ENCODE measurements around the gene CORO2B. TPM values are rescaled to one million over a fixed set of nuclear protein-coding genes. Genes with fewer than 3 reads are reported as not detected.

The CORO2B gene
- total RNA-seq, 1 experiment from 2014 or later, result 3.8 TPM

DNA sequence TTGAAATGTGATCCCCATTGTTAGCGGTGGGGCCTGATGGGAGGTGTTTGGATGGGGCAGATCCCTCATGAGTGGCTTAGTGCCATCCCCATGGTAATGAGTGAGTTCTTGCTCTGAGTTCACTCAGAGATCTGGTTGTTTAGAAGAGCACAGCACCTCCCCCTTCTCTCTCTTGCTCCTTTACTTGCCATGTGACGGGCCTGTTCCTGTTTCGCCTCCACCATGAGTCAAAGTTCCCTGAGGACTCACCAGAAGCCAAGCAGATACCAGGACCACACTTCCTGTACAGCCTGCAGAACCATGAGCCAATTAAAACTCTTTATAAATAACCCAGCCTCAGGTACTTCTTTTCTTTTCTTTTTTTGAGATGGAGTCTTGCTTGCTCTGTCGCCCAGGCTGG, 195.3 kb downstream of the CORO2B start:
- intact Hi-C loops (cut with micrococcal nuclease; ENCODE audit: unreplicated experiment), result no loop called here
- no peak for DNase-seq (ENCODE audit: low spot score)
- Histone ChIP-seq H3K4me1 (ENCODE audit: insufficient read depth, low read length, poor library complexity, severe bottlenecking) (no peaks in the 10 kb centered on the region), H3K9me3 (ENCODE audit: low read depth, low read length, poor library complexity, severe bottlenecking) (no peaks in the 10 kb centered on the region), H3K27me3 (replicated peaks; ENCODE audit: insufficient read depth, low read depth, low read length, poor library complexity) (no peaks in the 10 kb centered on the region), H3K27ac (ENCODE audit: low read depth, low read length, poor library complexity, severe bottlenecking) (no peak overlapping the region), H3K4me3 (ENCODE audit: low read depth, low read length, poor library complexity, severe bottlenecking) (no peak overlapping the region), H3K36me3 (ENCODE audit: insufficient read depth, low read length, poor library complexity, severe bottlenecking) (peaks cover 16% of the 10 kb centered on the region)
- ChIA-PET POLR2A (ENCODE audit: low non-redundant PET) (no interaction called here), CTCF (no interaction called here)
- TF ChIP-seq EZH2 (IDR thresholded peaks at IDR 0.05; ENCODE audit: borderline replicate concordance, low read depth, low read length, poor library complexity, severe bottlenecking), result no peak
- TF ChIP-seq, protein P1, sequence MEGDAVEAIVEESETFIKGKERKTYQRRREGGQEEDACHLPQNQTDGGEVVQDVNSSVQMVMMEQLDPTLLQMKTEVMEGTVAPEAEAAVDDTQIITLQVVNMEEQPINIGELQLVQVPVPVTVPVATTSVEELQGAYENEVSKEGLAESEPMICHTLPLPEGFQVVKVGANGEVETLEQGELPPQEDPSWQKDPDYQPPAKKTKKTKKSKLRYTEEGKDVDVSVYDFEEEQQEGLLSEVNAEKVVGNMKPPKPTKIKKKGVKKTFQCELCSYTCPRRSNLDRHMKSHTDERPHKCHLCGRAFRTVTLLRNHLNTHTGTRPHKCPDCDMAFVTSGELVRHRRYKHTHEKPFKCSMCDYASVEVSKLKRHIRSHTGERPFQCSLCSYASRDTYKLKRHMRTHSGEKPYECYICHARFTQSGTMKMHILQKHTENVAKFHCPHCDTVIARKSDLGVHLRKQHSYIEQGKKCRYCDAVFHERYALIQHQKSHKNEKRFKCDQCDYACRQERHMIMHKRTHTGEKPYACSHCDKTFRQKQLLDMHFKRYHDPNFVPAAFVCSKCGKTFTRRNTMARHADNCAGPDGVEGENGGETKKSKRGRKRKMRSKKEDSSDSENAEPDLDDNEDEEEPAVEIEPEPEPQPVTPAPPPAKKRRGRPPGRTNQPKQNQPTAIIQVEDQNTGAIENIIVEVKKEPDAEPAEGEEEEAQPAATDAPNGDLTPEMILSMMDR (conservative IDR thresholded peaks at IDR 0.05; ENCODE audit: low read depth, low read length), result no peak
- no TSS peak for BruUV-seq (replicated peaks)

GRCh38 chr15:68774521-68775235, 195.9 kb downstream of the CORO2B start:
- Histone ChIP-seq H3K9me3 (ENCODE audit: low read depth, low read length, poor library complexity, severe bottlenecking) (no peaks in the 10 kb centered on the region), H3K27ac (ENCODE audit: low read depth, low read length, poor library complexity, severe bottlenecking) (no peak overlapping the region), H3K27me3 (replicated peaks; ENCODE audit: insufficient read depth, low read depth, low read length, poor library complexity) (no peaks in the 10 kb centered on the region), H3K4me1 (ENCODE audit: insufficient read depth, low read length, poor library complexity, severe bottlenecking) (no peaks in the 10 kb centered on the region), H3K4me3 (ENCODE audit: low read depth, low read length, poor library complexity, severe bottlenecking) (no peak overlapping the region), H3K36me3 (ENCODE audit: insufficient read depth, low read length, poor library complexity, severe bottlenecking) (peaks cover 21% of the 10 kb centered on the region)
- no peak for DNase-seq (ENCODE audit: low spot score)
- CTCF ChIA-PET, result no interaction called here
- TF ChIP-seq EZH2 (IDR thresholded peaks at IDR 0.05; ENCODE audit: borderline replicate concordance, low read depth, low read length, poor library complexity, severe bottlenecking), result no peak
- TF ChIP-seq, protein P1 (conservative IDR thresholded peaks at IDR 0.05; ENCODE audit: low read depth, low read length), result no peak
- intact Hi-C loops (cut with micrococcal nuclease; ENCODE audit: unreplicated experiment), result no loop called here
- POLR2A ChIA-PET (ENCODE audit: low non-redundant PET), result interaction anchor here (0.6 kb wide), 1 partner anchor 1752 kb away, joined by 3 read pairs; no protein-coding TSS in a partner anchor
- BruUV-seq (replicated peaks), result no TSS peak

GRCh38 chr15:68775236-68775577, 196.4 kb downstream of the CORO2B start:
- TF ChIP-seq, protein P1 (conservative IDR thresholded peaks at IDR 0.05; ENCODE audit: low read depth, low read length), result no peak
- TF ChIP-seq EZH2 (IDR thresholded peaks at IDR 0.05; ENCODE audit: borderline replicate concordance, low read depth, low read length, poor library complexity, severe bottlenecking), result no peak
- ChIA-PET POLR2A (ENCODE audit: low non-redundant PET) (interaction anchor here (0.6 kb wide), 1 partner anchor 1752 kb away, joined by 3 read pairs; no protein-coding TSS in a partner anchor), CTCF (interaction anchor here (1.0 kb wide), 1 partner anchor 101 kb away, joined by 3 read pairs; no protein-coding TSS in a partner anchor)
- no TSS peak for BruUV-seq (replicated peaks)
- no peak overlapping the region for H3K4me3 ChIP-seq (ENCODE audit: low read depth, low read length, poor library complexity, severe bottlenecking)
- peaks cover 26% of the 10 kb centered on the region for H3K36me3 ChIP-seq (ENCODE audit: insufficient read depth, low read length, poor library complexity, severe bottlenecking)
- H3K9me3 ChIP-seq (ENCODE audit: low read depth, low read length, poor library complexity, severe bottlenecking), result no peaks in the 10 kb centered on the region
- DNase-seq (ENCODE audit: low spot score), result no peak
- intact Hi-C loops (cut with micrococcal nuclease; ENCODE audit: unreplicated experiment), result no loop called here
- no peak overlapping the region for H3K27ac ChIP-seq (ENCODE audit: low read depth, low read length, poor library complexity, severe bottlenecking)
- H3K4me1 ChIP-seq (ENCODE audit: insufficient read depth, low read length, poor library complexity, severe bottlenecking), result no peaks in the 10 kb centered on the region
- no peaks in the 10 kb centered on the region for H3K27me3 ChIP-seq (replicated peaks; ENCODE audit: insufficient read depth, low read depth, low read length, poor library complexity)

All from A673 (cell line).